Measurements from ENCODE around the gene FAIM2. TPM values are rescaled to one million over a fixed set of nuclear protein-coding genes. Genes with fewer than 3 reads are reported as not detected.

Gene FAIM2
- total RNA-seq, 1 experiment from 2014 or later: not detected

GRCh38 chr12:49824416-49824815 lies 79.3 kb downstream of the FAIM2 start:
- DNase-seq (ENCODE audit: low spot score): no peak

GRCh38 chr12:49823951-49824350 lies 79.7 kb downstream of the FAIM2 start:
- no peak for DNase-seq (ENCODE audit: low spot score)

- no peak for DNase-seq (ENCODE audit: low spot score)
Measured at GRCh38 chr12:49823350-49823749, 80.3 kb downstream of the FAIM2 start.

GRCh38 chr12:49821373-49822287 lies 82.1 kb downstream of the FAIM2 start:
- DNase-seq (ENCODE audit: low spot score): no peak

GRCh38 chr12:49819786-49820185 lies 83.9 kb downstream of the FAIM2 start:
- no peak for DNase-seq (ENCODE audit: low spot score)

GRCh38 chr12:49818241-49818895 lies 85.3 kb downstream of the FAIM2 start:
- no peak for DNase-seq (ENCODE audit: low spot score)

Other genes starting within 250 kb of the FAIM2 start
- gene FMNL3, start 196.5 kb downstream of the FAIM2 start, total RNA-seq (2014; rRNA removed; shearing (Covaris generic)): 16.4 and 16.6 TPM in 2 replicates
- gene TMBIM6, start 162.3 kb downstream of the FAIM2 start, total RNA-seq (2014; rRNA removed; shearing (Covaris generic)): 242 and 305 TPM in 2 replicates
- gene NCKAP5L, start 75.5 kb downstream of the FAIM2 start, total RNA-seq (2014; rRNA removed; shearing (Covaris generic)): 12.1 and 12.6 TPM in 2 replicates
- 1.5 and 2.1 TPM in 2 replicates for gene BCDIN3D, start 60.8 kb downstream of the FAIM2 start, total RNA-seq (2014; rRNA removed; shearing (Covaris generic))
- gene AQP2, start 46.8 kb upstream of the FAIM2 start, total RNA-seq (2014; rRNA removed; shearing (Covaris generic)): not detected in 2 replicates
- 0.07 TPM in 1 of 2 replicates, not detected in the other for gene AQP5, start 58.0 kb upstream of the FAIM2 start, total RNA-seq (2014; rRNA removed; shearing (Covaris generic))
- not detected in 2 replicates for gene AQP6, start 69.0 kb upstream of the FAIM2 start, total RNA-seq (2014; rRNA removed; shearing (Covaris generic))
- 143 and 147 TPM in 2 replicates for gene RACGAP1, start 121.6 kb upstream of the FAIM2 start, total RNA-seq (2014; rRNA removed; shearing (Covaris generic))
- gene ASIC1, start 153.7 kb upstream of the FAIM2 start, total RNA-seq (2014; rRNA removed; shearing (Covaris generic)): 1.6 and 3.3 TPM in 2 replicates
- 57.4 and 93.9 TPM in 2 replicates for gene SMARCD1, start 181.4 kb upstream of the FAIM2 start, total RNA-seq (2014; rRNA removed; shearing (Covaris generic))
- gene GPD1, start 200.1 kb upstream of the FAIM2 start, total RNA-seq (2014; rRNA removed; shearing (Covaris generic)): 0.29 and 3.8 TPM in 2 replicates
- 49.7 and 76.4 TPM in 2 replicates for gene COX14, start 208.3 kb upstream of the FAIM2 start, total RNA-seq (2014; rRNA removed; shearing (Covaris generic))